ENCODE results near the gene TINAGL1.

TINAGL1 gene

DNA sequence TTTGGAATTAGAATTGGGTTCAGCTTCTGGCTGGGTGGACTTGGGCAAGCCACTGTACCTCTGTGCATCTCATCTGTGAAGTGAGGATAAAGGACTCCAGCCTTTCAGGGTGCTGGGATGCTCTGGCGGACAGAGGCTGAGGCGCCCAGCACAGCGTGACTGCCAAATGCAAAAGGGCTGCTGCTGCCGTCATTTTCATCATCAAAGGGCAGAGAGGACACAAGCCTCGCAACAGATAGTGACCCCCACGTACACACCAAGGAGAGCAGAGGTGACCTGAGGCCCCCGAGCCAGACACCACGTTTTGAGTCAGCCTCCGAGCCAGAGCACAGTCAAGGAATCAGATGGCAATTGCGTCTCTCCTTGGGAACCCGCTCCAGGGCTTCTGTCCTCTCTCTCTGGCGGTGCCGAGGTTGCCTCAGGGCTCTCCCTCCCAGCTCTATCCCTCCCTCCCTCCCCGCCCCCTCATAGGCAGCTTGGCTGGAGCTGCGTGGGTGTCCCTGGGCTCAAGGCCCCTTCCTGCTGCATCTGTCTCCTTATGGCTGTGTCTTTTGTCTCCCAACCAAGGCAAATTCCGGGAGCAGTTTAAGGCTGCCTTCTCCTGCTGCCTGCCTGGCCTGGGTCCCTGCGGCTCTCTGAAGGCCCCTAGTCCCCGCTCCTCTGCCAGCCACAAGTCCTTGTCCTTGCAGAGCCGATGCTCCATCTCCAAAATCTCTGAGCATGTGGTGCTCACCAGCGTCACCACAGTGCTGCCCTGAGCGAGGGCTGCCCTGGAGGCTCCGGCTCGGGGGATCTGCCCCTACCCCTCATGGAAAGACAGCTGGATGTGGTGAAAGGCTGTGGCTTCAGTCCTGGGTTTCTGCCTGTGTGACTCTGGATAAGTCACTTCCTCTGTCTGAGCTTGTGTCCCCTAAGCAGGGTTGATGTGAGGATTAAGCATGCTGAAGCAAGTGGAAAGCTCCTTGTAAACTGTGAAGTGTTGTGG is 50.2 kb downstream of the TINAGL1 start:
- no peak for DNase-seq (ENCODE audit: low read depth in 2 of 2, low spot score in 1 of 2)

GRCh38 chr1:31627301-31627929 is 51.1 kb downstream of the TINAGL1 start:
- DNase-seq (ENCODE audit: low read depth in 2 of 2, low spot score in 1 of 2): no peak

DNA sequence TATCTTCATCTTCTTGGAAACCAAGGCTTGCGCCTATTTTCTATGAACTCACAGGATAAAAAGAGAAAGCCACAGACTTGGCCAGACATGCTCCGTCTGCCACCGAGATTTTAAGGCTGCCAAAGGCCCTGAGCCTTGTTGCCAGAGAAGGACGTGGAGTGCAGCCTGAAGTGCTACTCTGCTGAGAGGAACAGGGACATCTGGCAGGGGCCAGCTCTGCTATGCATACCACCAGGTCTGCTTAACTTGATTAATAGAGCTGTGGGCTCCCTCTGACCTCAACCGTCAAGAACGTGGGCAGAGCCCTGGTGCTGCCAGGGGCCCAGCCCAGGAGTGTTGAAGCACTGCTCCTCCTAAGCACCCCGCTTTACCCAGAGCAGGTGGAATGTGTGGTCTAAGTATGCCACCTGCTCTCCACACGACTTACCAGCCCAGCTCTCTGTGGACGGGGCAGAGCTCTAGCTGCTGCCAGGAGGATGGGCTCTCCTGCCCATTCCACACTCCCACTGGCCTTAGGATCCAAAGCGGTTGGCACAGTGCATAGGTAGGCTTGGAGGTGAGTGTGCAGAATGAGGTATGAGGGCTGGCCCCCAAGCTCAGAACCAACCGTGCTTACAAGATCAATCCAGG is 51.7 kb downstream of the TINAGL1 start:
- no peak for DNase-seq (ENCODE audit: low read depth in 2 of 2, low spot score in 1 of 2)

DNA sequence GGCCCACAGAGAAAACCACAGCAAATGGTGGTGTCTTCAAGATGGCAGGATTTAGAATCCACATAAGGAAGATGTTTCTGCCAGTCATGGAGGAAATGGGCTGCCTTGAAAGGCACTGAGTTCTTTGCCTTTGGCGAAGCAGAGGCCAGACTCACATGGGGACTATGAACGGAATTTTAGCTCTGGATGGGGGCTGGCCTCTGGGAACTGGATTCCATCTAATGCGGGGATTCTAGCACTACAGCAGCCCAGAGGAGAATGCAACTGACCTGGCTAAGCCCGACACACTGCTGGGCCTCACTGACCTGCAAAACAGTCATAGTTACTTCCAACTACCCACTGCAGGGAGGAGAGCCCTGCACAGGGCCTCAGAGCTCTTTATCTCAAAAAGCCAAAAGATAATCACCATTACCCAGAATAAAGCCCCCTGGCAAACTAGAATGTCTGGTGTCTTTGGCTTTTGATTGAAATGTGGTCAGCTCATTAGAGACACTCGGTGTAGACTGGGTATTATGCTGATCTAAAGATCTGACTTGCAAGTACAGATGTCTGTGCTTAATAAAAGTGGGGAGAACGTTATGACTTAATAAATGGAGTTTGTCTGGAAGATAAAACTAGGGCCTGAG is 52.7 kb downstream of the TINAGL1 start:
- no peak for DNase-seq (ENCODE audit: low read depth in 2 of 2, low spot score in 1 of 2)

DNA sequence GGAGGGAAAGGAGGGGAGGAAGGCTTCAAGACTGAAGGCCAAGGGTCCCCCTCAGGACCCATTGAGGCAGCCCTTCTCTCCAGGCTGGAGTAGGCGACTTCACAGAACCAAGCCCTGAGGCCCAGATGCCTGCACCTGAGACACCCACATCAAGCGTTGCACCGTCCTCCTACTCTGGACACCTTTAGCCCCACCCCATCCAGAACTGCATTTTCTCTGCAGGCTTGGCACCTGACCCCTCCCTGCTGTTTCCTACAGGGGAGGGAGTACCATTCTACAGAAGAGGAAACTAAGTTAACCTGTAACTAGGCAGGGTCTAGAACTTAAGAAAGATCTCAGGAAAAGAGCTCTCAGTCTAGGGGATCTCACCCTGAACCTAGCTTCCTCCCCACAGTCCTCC is 56.3 kb downstream of the TINAGL1 start:
- DNase-seq (ENCODE audit: low read depth in 2 of 2, low spot score in 1 of 2): no peak

GRCh38 chr1:31633117-31633516 is 56.8 kb downstream of the TINAGL1 start:
- DNase-seq (ENCODE audit: low read depth in 2 of 2, low spot score in 1 of 2): no peak

Data from stimulated activated CD8-positive, alpha-beta memory T cell treated with anti-CD3 and anti-CD28 coated beads, Interleukin-4, amount 100 ng/mL, for 1 hour (primary cell).